NT2/D1 (cell line): ENCODE results near the gene GALNT18.

ENCODE experiments used
- SUZ12 ChIP-seq: IDR thresholded peaks from 2 replicates; pipeline ENCODE4 v1.6.1; 2011; ENCODE audit not compliant: insufficient read length, insufficient read depth; ENCODE audit errors: extremely low read depth
- YY1 ChIP-seq: IDR thresholded peaks from 2 replicates; pipeline ENCODE4 v1.6.1; 2011; ENCODE audit not compliant: insufficient read length, insufficient read depth
- ZNF274 ChIP-seq: IDR thresholded peaks from 2 replicates; pipeline ENCODE4 v1.6.1; 2011; ENCODE audit warnings: mild to moderate bottlenecking, low read depth, low read length

DNA sequence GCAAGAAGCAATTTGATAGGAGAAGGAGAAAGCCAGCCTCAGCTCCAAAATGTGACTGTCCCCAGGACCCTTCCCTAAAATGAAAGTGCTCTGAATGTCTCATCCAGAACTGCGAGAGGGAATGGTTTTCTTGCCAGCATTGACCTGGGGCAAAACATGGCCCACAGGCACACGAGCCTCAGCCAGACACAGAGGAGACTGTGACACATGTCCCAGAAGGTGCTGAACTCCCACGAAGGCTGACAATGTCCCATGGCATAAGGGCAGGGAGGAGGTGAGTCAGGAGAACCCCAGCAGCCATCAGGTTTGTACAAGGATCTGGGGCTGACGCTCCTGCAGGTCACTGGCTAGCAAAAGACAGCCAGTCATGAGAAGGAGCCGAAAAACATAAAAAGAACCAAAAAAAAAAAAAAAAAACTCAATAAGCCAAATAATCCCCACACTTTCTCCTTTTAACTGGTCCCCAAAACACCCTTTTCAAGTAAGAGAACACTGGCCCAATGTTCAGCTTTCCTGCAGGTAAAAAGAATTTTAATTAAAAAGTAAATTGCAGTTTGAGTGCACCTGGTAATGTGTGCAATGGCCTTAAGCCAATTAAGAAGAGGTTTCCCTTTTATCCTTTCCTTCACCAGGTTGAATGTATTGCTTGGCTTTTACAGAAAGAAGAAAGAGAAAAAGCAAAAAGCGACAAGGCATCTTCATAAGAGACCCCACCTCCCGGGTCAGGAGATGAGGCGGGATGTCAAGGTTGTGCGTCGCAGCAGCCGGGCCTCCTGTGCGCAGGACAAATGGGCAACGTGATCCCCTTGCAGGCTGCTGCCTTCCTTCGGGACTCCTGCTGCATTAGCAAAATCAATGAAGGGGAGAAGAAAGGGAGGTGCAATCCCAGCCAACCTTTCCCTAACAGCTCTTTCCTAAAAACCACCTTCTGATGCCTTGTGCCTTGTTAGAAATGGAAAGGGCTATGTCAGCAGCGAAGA, 43.6 kb downstream of the GALNT18 start:
- TF ChIP-seq YY1 (no peak), ZNF274 (no peak), SUZ12 (no peak)
